Smooth muscle cell (in vitro differentiated cells): ENCODE results near the gene UBE2H. TPM values are rescaled to one million over a fixed set of nuclear protein-coding genes. Genes with fewer than 3 reads are reported as not detected.
"Not testable (repeated sequence)": the region's sequence is repeated elsewhere in the genome, so short reads cannot be mapped to it uniquely, and the experiment has no call there.

Experiments used
- DNase-seq: peaks from one replicate; lab custom pipeline; 2025; ENCODE audit not compliant: unreplicated experiment; lab: John Stamatoyannopoulos, UW
- H2AFZ ChIP-seq: fragments of 200-600 bp; sonication (generic); 2 replicates; pipeline ENCODE4 v1.6.0; 2016; ENCODE audit warnings: antibody characterized with exemption, low read depth, mild to moderate bottlenecking
- H3F3A ChIP-seq: fragments of 200-600 bp; sonication (generic); 2 replicates; pipeline ENCODE4 v1.6.0; 2017; ENCODE audit warnings: antibody characterized with exemption, low read depth
- H3K27ac ChIP-seq: fragments of 200-600 bp; sonication (generic); 2 replicates; pipeline ENCODE4 v1.5.1; 2016; ENCODE audit warnings: low read depth, mild to moderate bottlenecking
- H3K27me3 ChIP-seq: fragments of 200-600 bp; sonication (generic); 2 replicates; pipeline ENCODE4 v1.6.1; 2016; ENCODE audit warnings: low read depth, mild to moderate bottlenecking
- H3K36me3 ChIP-seq: fragments of 200-600 bp; sonication (generic); 2 replicates; pipeline ENCODE4 v1.5.1; 2016; ENCODE audit warnings: low read depth
- H3K4me1 ChIP-seq: fragments of 200-600 bp; sonication (generic); 2 replicates; pipeline ENCODE4 v1.5.1; 2016; ENCODE audit warnings: low read depth
- H3K4me2 ChIP-seq: fragments of 200-600 bp; sonication (generic); 2 replicates; pipeline ENCODE4 v1.6.0; 2016; ENCODE audit warnings: mild to moderate bottlenecking
- H3K4me3 ChIP-seq: fragments of 200-600 bp; sonication (generic); 2 replicates; pipeline ENCODE4 v1.5.1; 2016; ENCODE audit warnings: mild to moderate bottlenecking
- H3K79me2 ChIP-seq: fragments of 200-600 bp; sonication (generic); 2 replicates; pipeline ENCODE4 v1.6.0; 2016; ENCODE audit warnings: low read depth, mild to moderate bottlenecking
- H3K9ac ChIP-seq: fragments of 200-600 bp; sonication (generic); 2 replicates; pipeline ENCODE4 v1.6.0; 2016; ENCODE audit warnings: low read depth
- H3K9me3 ChIP-seq: fragments of 200-600 bp; sonication (generic); replicated peaks from 2 replicates; pipeline ENCODE4 v1.5.1; 2016; ENCODE audit warnings: low read depth
- H4K20me1 ChIP-seq: fragments of 200-600 bp; sonication (generic); 2 replicates; pipeline ENCODE4 v1.6.0; 2016; ENCODE audit warnings: low read depth
- CTCF ChIP-seq: fragments of 200-600 bp; sonication (generic); IDR thresholded peaks from 2 replicates; pipeline ENCODE4 v1.5.1; 2017; ENCODE audit warnings: borderline replicate concordance, mild to moderate bottlenecking, antibody characterized with exemption; ENCODE audit not compliant: insufficient read depth, poor library complexity, severe bottlenecking
- WGBS: methylation state at CpG from one replicate; pipeline ENCODE4 v1.1.7; 2016; ENCODE audit warnings: low lambda C conversion rate; 5-methylcytosine and 5-hydroxymethylcytosine counted together
- polyA plus RNA-seq: library from polyadenylated mRNA; unstranded; fragments of >200 nt; fragmentation: Nextera tagmentation; extraction: Ambion mirVana; gene quantifications from 2 replicates; pipeline ENCODE4 v1.2.1, GENCODE V29; 2016
- total RNA-seq: library from RNA; depleted of rRNA; stranded (reverse); fragments of >200 nt; gene quantifications from 2 replicates; pipeline ENCODE4 v1.2.3, GENCODE V29; 2014

UBE2H gene
- total and polyA plus RNA-seq, 2 experiments from 2014 or later: 66.1 to 94.5 TPM

GRCh38 chr7:129896568-129897382, 56.0 kb downstream of the UBE2H start:
- no peak for TF ChIP-seq CTCF
- H3K27ac ChIP-seq: peak overlapping the region; percentile 62
- H4K20me1 ChIP-seq: peaks cover 98% of the 10 kb centered on the region
- no peak overlapping the region for H2AFZ ChIP-seq
- 74% methylated on average over 6 of the region's 6 CpGs for WGBS
- no peaks in the 10 kb centered on the region for H3K9me3 ChIP-seq
- H3K4me3 ChIP-seq: no peak overlapping the region
- peaks cover 88% of the 10 kb centered on the region for H3K79me2 ChIP-seq
- H3K9ac ChIP-seq: no peak overlapping the region
- no peak for DNase-seq
- H3K27me3 ChIP-seq: no peaks in the 10 kb centered on the region
- H3F3A ChIP-seq: peaks cover 7% of the 10 kb centered on the region
- H3K4me1 ChIP-seq: no peaks in the 10 kb centered on the region
- H3K36me3 ChIP-seq: no peaks in the 10 kb centered on the region
- H3K4me2 ChIP-seq: no peak overlapping the region

- DNase-seq, H2AFZ ChIP-seq, H3K4me2 ChIP-seq, H3K4me1 ChIP-seq, H3K9me3 ChIP-seq, H3K4me3 ChIP-seq, H3K9ac ChIP-seq, H3K27me3 ChIP-seq, H3F3A ChIP-seq, H3K36me3 ChIP-seq, H3K27ac ChIP-seq: not testable (repeated sequence)
- H4K20me1 ChIP-seq: peaks cover 96% of the 10 kb centered on the region
- WGBS: 97% methylated on average over 7 of the region's 7 CpGs
- H3K79me2 ChIP-seq: peaks cover 92% of the 10 kb centered on the region
These were observed 58.6 kb downstream of the UBE2H start for GRCh38 chr7:129894184-129894583.

- Histone ChIP-seq H3K36me3 (no peaks in the 10 kb centered on the region), H3K4me1 (peaks cover 7% of the 10 kb centered on the region), H3K4me2 (no peak overlapping the region), H3K9ac (no peak overlapping the region), H3K4me3 (no peak overlapping the region), H3K27ac (no peak overlapping the region), H3K27me3 (no peaks in the 10 kb centered on the region), H3F3A (no peaks in the 10 kb centered on the region), H4K20me1 (peaks cover 96% of the 10 kb centered on the region), H3K79me2 (peaks cover 84% of the 10 kb centered on the region), H3K9me3 (no peaks in the 10 kb centered on the region), H2AFZ (no peak overlapping the region)
- no peak for DNase-seq
- TF ChIP-seq CTCF: no peak
- WGBS: 97% methylated on average over 9 of the region's 9 CpGs
These were observed 62.7 kb downstream of the UBE2H start for GRCh38 chr7:129890090-129890489.

- peak overlapping the region; percentile 12 for H3K4me2 ChIP-seq
- 67% methylated on average over 5 of the region's 5 CpGs for WGBS
- no peak for DNase-seq
- no peak for TF ChIP-seq CTCF
- no peak overlapping the region for H3K4me3 ChIP-seq
- H3K9me3 ChIP-seq: no peaks in the 10 kb centered on the region
- peaks cover 7% of the 10 kb centered on the region for H3K4me1 ChIP-seq
- H3K27ac ChIP-seq: peak overlapping the region; percentile 38
- peaks cover 77% of the 10 kb centered on the region for H3K79me2 ChIP-seq
- no peak overlapping the region for H2AFZ ChIP-seq
- H3K36me3 ChIP-seq: no peaks in the 10 kb centered on the region
- no peak overlapping the region for H3K9ac ChIP-seq
- H3F3A ChIP-seq: no peaks in the 10 kb centered on the region
- peaks cover 95% of the 10 kb centered on the region for H4K20me1 ChIP-seq
- no peaks in the 10 kb centered on the region for H3K27me3 ChIP-seq
These were observed 63.5 kb downstream of the UBE2H start for GRCh38 chr7:129889133-129889844.
